ENCODE measurements around the gene UGT1A6. TPM values are rescaled to one million over a fixed set of nuclear protein-coding genes. Genes with fewer than 3 reads are reported as not detected.
"Not testable (repeated sequence)": the region's sequence is repeated elsewhere in the genome, so short reads cannot be mapped to it uniquely, and the experiment has no call there.

The UGT1A6 gene
- total and polyA plus RNA-seq, 2 of the 13 experiments (the other 11 are each of a cell fraction or from before 2014, with no cell fraction given), result 0.25 TPM; not detected in 1

- TF ChIP-seq CCDC6 (CRISPR knock-in tag; IDR thresholded peaks at IDR 0.05), result no peak
- TF ChIP-seq HDAC1 (CRISPR knock-in tag; IDR thresholded peaks at IDR 0.05), result no peak
- TF ChIP-seq PRPF4 (IDR thresholded peaks at IDR 0.05; ENCODE audit: low read depth, low read length, poor library complexity, severe bottlenecking), result no peak
- peak; percentile 37 for TF ChIP-seq CTCF (CRISPR knock-in tag; IDR thresholded peaks at IDR 0.05)
- no peak for TF ChIP-seq ZNF546 (CRISPR knock-in tag; conservative IDR thresholded peaks at IDR 0.05)
- TF ChIP-seq RAD21 (CRISPR knock-in tag; IDR thresholded peaks at IDR 0.05), result peak; percentile 11; the same call in 1 of the 2 replicates
These were observed 49.6 kb upstream of the UGT1A6 start (continued) for GRCh38 chr2:233643128-233643527.

- intact Hi-C loops (cut with micrococcal nuclease; ENCODE audit: unreplicated experiment); H3K27ac ChIP-seq (ENCODE audit: extremely low read length, insufficient read depth, low read length); H3K9ac ChIP-seq (ENCODE audit: insufficient read depth, low read depth, low read length); H3K4me2 ChIP-seq (ENCODE audit: low read depth, low read length); H4K20me1 ChIP-seq (ENCODE audit: insufficient read depth, low read length); ATAC-seq; CTCF ChIA-PET (ENCODE audit: low intra/inter-chr PET ratio, low total read pairs); FAIRE-seq; H3K27me3 ChIP-seq (ENCODE audit: control insufficient read depth in 1 of 2, insufficient read depth in 2 of 2, low read length in 2 of 2); DNase-seq (ENCODE audit: low spot score); in situ Hi-C loops (cut with HindIII; ENCODE audit: extremely low pct_ligation_motif_present, low pct_unique_long_range_greater_than_20kb); POLR2A ChIA-PET; H3K36me3 ChIP-seq (replicated peaks in 1 of 2; ENCODE audit: control insufficient read depth in 1 of 2, insufficient read depth in 2 of 2, low read length in 2 of 2); H3K4me3 ChIP-seq (replicated peaks in 1 of 3; ENCODE audit: insufficient read depth in 1 of 3, low read depth in 2 of 3, low read length in 3 of 3); BruUV-seq (replicated peaks); H3K79me2 ChIP-seq (ENCODE audit: insufficient read depth, low read length); H2AFZ ChIP-seq (ENCODE audit: low read length); H3K4me1 ChIP-seq (ENCODE audit: insufficient read depth, low read length): not testable (repeated sequence)
- 31% methylated on average over 3 of the region's 3 CpGs for WGBS (ENCODE audit: low lambda C conversion rate)
- TF ChIP-seq ZFP36 (IDR thresholded peaks at IDR 0.05; ENCODE audit: borderline replicate concordance, low read depth, low read length, partially characterized antibody), result peak; percentile 34
- H3K9me3 ChIP-seq (ENCODE audit: low read length), result peaks cover 27% of the 10 kb centered on the region
These were observed 46.7 kb upstream of the UGT1A6 start for GRCh38 chr2:233646033-233646432.

Data from HepG2 (cell line).